GM19468 (cell line): Measurements from ENCODE around the gene SLC43A2.
"Not testable (repeated sequence)": the region's sequence is repeated elsewhere in the genome, so short reads cannot be mapped to it uniquely, and the experiment has no call there.

Experiments used
- ATAC-seq: cut with Tn5 transposase; IDR thresholded peaks from one replicate; pipeline ENCODE4 v1.9.1; 2021; ENCODE audit warnings: mild to moderate bottlenecking, moderate library complexity, moderate number of reproducible peaks; ENCODE audit not compliant: unreplicated experiment; ENCODE audit errors: extremely low read depth

The SLC43A2 gene

GRCh38 chr17:1552932-1553331, 75.7 kb downstream of the SLC43A2 start:
- no peak for ATAC-seq

- no peak for ATAC-seq
Measured at GRCh38 chr17:1551741-1552140, 76.9 kb downstream of the SLC43A2 start.

DNA sequence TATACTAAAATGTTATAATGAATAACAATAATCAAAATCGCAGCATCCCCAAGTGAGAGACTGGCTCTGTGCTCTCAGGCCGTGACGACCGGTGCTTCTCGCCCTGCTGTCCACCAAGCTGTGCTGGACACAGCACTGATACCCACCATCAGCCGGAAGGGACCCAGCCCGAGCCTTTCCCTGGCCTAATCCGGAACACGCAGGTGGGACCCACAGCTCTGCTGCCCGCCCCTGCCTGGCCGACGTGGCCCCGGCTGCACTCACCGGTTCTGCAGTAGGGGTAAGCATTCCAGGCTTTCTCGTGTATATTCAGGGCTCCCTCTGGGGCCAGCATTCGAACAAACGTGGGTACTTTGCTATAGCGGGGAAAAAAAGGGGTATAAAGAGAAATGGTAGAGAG, 80.6 kb downstream of the SLC43A2 start:
- no peak for ATAC-seq

GRCh38 chr17:1546292-1546922, 82.2 kb downstream of the SLC43A2 start:
- no peak for ATAC-seq

GRCh38 chr17:1545618-1546017, 83.0 kb downstream of the SLC43A2 start:
- no peak for ATAC-seq

DNA sequence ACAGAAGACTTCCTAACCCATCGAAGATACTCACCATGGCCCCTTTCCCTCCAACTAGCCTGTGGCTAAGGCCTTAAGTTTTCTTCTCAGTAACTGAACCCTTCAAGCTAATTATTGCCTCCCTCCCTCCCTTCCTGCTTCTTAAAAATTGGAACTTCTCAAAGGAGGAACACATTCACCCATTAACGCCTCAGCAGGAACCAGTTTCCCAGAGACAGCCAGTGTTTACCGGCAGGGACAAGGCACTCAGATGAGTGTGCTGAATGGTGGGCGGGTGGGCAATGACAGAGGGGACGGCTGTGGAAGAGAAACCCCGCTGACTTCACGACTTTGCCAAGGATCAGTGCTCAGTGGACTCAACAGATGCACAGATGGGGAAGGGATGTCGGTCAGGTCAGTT, 86.3 kb downstream of the SLC43A2 start:
- no peak for ATAC-seq

- no peak for ATAC-seq
Measured at GRCh38 chr17:1541367-1541904, 87.2 kb downstream of the SLC43A2 start.

DNA sequence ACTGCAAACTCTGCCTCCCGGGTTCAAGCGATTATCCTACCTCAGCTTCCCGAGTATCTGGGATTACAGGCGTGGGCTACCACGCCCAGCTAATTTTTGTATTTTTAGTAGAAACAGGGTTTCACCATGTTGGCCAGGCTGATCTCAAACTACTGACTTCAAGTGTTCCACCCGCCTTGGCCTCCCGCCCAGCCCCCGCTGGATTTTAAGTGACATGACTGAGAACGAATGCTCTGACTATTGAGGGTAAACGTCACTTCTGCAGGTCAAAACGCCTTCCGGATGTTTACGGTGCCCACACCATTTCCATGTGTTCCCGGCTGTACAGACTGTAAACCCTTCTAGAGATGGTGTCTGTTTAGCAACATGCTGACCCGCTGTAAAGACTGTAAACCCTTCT, 88.8 kb downstream of the SLC43A2 start:
- ATAC-seq, result no peak

- ATAC-seq, result no peak
Measured at GRCh38 chr17:1535737-1536136, 92.9 kb downstream of the SLC43A2 start.

DNA sequence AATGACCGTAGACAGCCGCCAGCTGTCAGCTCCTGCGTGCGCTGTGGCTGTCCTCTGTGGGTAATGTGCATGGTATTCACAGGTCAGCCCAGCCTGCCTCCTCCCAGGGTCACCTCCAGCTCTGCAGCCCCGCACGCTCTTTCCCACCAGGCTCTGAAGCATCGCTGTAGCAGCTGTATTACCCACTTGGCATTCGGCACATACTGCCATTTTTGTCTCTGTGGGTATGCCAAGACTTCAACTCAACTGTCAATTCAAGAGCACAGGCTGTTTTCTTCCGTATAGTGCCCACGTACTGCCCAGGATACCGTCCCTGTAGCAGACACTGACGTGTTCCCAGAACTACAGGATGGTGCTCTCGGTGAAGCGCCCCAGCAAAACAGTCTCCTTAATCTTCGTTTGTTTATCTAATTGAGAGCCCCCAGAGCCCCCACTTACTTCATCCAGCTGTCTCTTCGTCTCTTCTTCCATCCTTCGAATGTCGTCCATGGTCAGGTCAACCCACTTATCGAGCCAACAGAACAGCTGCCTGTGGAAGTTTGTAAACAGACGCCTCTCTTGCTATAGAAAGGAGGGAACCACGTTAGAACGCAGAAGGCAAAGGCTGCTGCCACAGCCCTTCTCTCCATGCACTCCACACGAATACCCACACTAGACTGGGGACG, 94.8 kb downstream of the SLC43A2 start:
- ATAC-seq, result no peak

GRCh38 chr17:1532836-1533602, 95.6 kb downstream of the SLC43A2 start:
- ATAC-seq, result no peak

DNA sequence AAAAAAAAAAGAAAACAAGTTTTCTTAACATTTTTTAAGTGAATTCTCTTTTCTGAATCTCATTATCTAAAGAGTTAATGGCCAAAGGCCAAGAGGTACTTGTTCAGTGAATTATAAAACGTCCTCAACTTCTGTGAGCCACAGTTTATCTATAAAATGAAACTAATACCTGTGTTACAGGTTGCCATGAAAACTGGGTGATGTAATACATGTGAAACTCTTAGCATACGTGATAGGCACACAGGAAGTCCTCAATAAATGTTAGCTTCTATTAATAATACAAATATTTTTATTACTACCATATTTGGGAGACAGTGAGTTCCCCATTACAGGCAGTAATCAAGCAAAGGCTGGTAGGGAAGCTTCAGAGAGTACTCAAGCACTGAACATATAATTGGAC, 98.8 kb downstream of the SLC43A2 start:
- no peak for ATAC-seq

- ATAC-seq, result not testable (repeated sequence)
Measured at GRCh38 chr17:1526876-1527275, 101.8 kb downstream of the SLC43A2 start.

DNA sequence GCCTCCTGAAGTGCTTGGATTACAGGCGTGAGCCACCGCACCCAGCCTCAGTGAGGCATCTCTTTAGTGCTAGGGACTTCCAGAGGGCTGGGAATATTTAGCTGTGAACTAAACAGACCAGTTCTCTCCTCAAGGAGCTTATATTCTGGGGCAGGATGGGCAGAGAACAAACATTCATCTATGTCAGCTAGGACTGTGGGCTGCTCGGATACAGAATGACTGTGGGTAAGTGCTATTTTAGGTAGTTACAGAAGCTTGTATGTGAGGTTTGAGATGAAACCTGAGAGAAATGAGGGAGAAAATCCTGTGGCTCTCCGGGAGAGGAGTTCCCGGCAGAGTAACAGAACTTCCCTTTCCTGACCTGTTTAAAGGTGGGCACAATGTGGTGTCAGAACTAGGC, 106.0 kb downstream of the SLC43A2 start:
- no peak for ATAC-seq

GRCh38 chr17:1521086-1521640, 107.5 kb downstream of the SLC43A2 start:
- ATAC-seq, result no peak

DNA sequence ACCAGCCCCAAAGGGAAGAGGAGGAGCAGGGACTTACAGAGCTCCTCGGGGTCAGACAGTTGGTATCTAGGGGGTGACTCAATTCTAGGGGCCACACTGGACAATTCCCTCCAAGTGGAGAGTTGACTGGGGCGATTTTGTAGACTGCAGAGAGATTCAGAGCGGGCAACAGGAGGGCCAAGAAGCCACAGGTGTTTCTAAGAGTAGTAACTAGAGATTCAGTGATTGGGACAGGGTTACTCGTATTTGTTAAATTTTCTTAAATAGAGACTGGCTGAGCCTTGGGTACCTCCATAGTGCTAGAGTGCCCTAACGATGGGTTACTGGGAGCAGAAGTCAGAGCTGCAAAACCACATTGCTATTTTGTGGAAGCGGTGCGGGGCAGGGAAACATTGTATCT, 109.0 kb downstream of the SLC43A2 start:
- no peak for ATAC-seq
